Dendritic cell treated with granulocyte-macrophage colony-stimulating factor and Interleukin-4, amounts not matched to agents 40 ng/mL and 50 ng/mL, for 4 days (primary cell): ENCODE measurements around the gene COL23A1.

Experiments used
- H3K27ac Mint-ChIP-seq: one replicate; pipeline ENCODE4 v1.8.0; 2022; ENCODE audit warnings: mild to moderate bottlenecking, mixed read lengths
- H3K27me3 Mint-ChIP-seq: one replicate; pipeline ENCODE4 v1.8.0; 2022; ENCODE audit warnings: mild to moderate bottlenecking, mixed read lengths
- H3K36me3 Mint-ChIP-seq: one replicate; pipeline ENCODE4 v1.8.0; 2022; ENCODE audit warnings: low read depth, mixed read lengths
- H3K4me1 Mint-ChIP-seq: one replicate; pipeline ENCODE4 v1.8.0; 2022; ENCODE audit warnings: low read depth, mixed read lengths
- H3K4me3 Mint-ChIP-seq: one replicate; pipeline ENCODE4 v1.8.0; 2022; ENCODE audit warnings: mild to moderate bottlenecking, moderate library complexity, mixed read lengths
- H3K9me3 Mint-ChIP-seq: one replicate; pipeline ENCODE4 v1.8.0; 2022; ENCODE audit warnings: mixed read lengths
- intact Hi-C: fragments of 100-400 bp; cut with micrococcal nuclease; formaldehyde crosslinking; loops from one replicate; pipeline ENCODE4 v1.15.0; 2022

The COL23A1 gene

DNA sequence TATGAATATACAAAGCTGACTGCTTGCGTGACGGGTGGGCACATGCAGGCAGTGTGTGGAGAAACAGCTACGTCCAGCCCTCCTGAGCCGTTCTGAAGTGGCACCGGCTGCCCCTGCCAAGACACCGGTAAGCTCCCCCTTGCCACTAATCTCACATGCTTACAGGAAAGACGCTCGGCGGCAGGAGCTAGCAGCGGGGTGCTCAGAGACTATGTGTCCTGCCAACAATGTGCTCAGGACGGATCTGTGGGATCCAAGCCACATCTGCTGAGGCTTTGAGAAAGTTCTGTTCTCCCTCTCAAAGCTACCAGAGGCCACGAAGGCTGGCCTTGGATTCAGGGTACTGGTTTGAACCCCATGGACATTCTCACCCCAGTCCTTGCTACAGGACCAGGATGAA is 200.4 kb downstream of the COL23A1 start:
- Mint-ChIP-seq H3K9me3 (no peaks in the 10 kb centered on the region), H3K36me3 (no peaks in the 10 kb centered on the region), H3K4me1 (peaks cover 84% of the 10 kb centered on the region), H3K27ac (peak overlapping the region; percentile 30), H3K27me3 (peaks cover 5% of the 10 kb centered on the region), H3K4me3 (no peak overlapping the region)
- intact Hi-C loops, result no loop called here

DNA sequence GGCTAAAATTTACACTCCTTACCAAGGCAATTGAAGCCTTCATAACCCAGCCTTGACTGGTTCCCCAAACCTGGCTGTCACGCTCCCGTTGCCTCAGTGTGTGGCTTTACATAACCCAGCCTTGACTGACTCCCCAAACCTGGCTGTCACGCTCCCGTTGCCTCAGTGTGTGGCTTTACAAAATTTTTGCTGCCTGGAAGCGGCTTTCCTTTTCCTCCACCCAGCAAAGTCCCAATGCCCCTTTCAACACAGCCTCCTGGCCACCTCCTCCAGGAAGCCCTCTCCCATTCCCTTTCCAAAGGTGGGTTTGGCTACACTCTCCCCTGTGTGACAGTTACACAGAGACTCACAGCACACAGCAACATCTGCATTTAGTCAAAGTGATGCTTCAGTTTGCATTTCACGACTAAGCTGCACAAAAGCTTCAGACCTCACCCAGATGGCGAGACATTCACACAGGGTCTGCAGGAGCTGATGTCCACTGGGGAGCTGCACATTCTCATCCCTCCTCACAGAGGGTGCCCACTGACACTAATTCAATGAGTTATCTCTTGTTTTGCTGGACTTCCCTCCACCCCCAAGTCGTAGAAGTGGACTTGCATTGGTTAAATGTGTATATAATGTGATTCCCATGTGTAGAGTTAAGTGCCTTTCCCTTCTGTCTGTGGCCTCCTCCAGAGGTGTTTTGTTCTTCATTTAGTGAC is 201.0 kb downstream of the COL23A1 start:
- Mint-ChIP-seq H3K36me3 (no peaks in the 10 kb centered on the region), H3K27me3 (peaks cover 5% of the 10 kb centered on the region), H3K9me3 (no peaks in the 10 kb centered on the region), H3K4me1 (peaks cover 85% of the 10 kb centered on the region), H3K4me3 (no peak overlapping the region), H3K27ac (no peak overlapping the region)
- intact Hi-C loops, result no loop called here

DNA sequence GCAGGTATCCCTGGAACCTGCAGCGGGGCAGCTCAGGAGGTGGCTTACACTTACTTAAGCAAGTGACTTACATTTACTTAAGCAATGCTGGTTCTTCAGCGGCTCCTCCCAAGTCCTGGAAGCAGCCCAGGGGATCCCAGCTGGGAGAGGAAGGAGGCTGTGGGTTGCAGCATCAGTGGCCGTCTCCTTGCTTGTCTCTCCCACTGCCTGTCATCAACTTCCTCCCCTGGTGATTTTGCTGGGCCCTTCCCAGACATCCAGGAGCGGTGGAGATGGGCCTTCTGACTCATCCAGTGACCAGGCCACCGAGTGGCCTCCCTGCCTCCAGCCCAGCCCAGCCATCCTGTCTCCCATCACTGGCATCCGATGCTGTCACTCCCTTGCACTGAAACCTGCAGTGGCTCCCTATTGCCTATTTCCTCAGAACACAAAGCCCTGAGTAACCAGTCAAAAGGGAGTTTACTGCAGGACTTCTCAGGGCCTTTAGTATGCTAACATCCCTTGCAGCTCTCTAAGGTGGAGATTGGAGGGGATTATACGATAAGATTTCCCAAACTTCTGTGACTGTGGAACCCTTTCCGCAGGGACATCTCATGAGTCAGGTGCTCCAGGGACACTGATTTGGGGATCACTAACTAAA is 201.7 kb downstream of the COL23A1 start:
- Mint-ChIP-seq H3K4me3 (no peak overlapping the region), H3K4me1 (peaks cover 79% of the 10 kb centered on the region), H3K9me3 (no peaks in the 10 kb centered on the region), H3K27ac (no peak overlapping the region), H3K27me3 (peaks cover 11% of the 10 kb centered on the region), H3K36me3 (no peaks in the 10 kb centered on the region)
- intact Hi-C loops, result no loop called here

DNA sequence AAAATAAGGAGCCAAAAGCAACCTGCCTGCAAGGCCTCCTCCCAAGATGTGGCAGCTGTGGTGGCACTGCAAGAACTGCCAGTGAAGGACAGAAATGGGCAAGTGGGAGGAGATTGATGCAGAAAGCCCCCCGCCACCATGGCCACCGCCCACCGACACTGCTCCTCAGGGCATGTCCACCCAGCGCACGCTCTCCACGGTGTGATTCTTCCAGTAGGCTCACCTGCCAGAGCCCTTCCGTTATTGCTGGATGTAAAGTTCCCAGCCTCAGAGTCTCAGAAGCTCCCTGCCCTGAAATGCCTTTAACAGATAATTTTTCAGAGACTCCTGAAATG is 202.4 kb downstream of the COL23A1 start:
- Mint-ChIP-seq H3K27ac (no peak overlapping the region), H3K9me3 (no peaks in the 10 kb centered on the region), H3K4me1 (peaks cover 77% of the 10 kb centered on the region), H3K4me3 (no peak overlapping the region), H3K27me3 (peaks cover 12% of the 10 kb centered on the region), H3K36me3 (no peaks in the 10 kb centered on the region)
- intact Hi-C loops, result no loop called here

DNA sequence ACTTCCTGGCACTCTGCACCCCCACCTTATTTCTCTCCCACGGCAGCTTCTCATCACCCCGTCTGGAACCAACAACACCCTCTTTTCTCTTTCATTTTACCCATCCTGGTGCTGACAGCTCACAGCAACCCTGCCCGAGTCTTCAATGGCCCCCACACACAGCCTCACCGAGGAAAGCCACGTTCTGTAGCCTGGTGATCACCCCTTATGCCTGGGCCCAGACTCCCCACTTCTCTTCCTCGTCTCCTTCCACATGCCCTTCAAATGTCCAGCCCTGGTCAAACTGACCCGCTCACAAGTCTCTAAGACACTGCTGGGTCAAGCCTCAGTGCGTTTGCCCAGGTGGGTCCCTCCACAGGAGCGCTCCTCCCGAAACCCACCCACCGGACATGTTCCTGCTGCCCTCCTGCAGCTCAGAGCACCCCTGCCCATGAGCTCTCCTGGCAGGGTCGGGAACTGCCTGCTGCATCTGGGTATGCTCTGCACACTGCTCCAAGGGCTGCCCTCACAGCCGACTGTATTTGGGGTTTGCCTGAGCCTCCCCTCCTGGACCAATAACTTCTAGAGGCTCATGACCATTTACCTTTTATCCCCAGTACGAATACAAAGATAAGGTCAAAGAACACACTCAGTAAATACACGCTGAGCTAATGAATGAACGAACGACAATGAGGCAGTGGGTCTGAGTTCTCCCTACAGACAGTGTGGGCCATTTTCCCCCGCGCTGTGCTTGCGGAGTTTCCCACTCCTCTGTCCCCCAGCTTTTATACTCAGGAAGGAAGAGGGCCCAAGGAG is 202.9 kb downstream of the COL23A1 start:
- Mint-ChIP-seq H3K36me3 (no peaks in the 10 kb centered on the region), H3K4me1 (peaks cover 71% of the 10 kb centered on the region), H3K27me3 (peaks cover 12% of the 10 kb centered on the region), H3K4me3 (no peak overlapping the region), H3K27ac (no peak overlapping the region), H3K9me3 (no peaks in the 10 kb centered on the region)
- intact Hi-C loops, result no loop called here

DNA sequence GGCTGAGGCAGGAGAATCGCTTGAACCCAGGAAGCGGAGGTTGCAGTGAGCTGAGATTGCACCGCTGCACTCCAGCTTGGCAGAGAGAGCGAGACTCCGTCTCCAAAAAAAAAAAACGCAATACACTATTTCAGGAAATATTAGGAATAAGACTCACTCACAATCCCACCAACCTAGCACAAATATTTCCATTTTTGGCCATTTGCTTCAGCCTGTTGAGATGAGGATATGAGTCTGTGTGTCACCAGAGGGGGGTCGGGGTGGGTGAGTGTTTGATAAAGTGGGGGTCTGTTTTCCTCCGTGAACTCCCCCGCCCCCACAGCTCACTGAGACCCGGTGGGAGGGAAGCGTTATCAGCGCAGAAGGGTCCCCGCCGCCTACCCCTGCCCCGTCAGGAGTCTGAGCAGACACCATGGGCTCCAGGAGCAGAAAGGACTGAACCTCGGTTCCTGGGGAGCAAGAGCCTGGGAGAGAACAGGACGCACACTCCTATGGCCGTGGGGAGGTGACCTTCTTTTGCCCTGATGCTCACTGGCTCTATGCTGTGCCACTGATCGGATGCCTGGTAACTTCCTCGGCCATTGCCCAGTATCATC is 203.8 kb downstream of the COL23A1 start:
- no peak overlapping the region for H3K4me3 Mint-ChIP-seq
- peaks cover 12% of the 10 kb centered on the region for H3K27me3 Mint-ChIP-seq
- H3K9me3 Mint-ChIP-seq, result no peaks in the 10 kb centered on the region
- peaks cover 63% of the 10 kb centered on the region for H3K4me1 Mint-ChIP-seq
- intact Hi-C loops, result no loop called here
- H3K27ac Mint-ChIP-seq, result no peak overlapping the region
- no peaks in the 10 kb centered on the region for H3K36me3 Mint-ChIP-seq

DNA sequence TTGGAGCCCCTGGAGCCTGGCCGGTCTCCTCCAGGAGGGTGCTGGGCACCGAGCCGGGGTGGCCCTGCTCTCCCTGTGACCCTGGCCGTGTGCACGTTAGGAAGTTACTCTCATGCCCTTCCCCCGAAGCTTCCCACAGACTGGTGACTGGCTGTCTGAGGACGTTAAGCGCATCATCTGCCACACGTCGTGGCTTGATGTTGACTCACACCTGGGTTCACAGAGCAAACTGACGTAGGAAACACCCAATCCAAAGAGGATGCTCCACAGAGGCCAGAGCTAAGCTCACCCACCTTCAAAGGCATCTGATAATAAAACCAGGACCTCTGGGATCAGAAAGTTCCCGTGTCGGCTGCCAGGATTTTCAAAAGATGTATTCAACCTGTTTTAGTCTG is 204.7 kb downstream of the COL23A1 start:
- intact Hi-C loops, result no loop called here
- Mint-ChIP-seq H3K36me3 (no peaks in the 10 kb centered on the region), H3K9me3 (no peaks in the 10 kb centered on the region), H3K27me3 (peaks cover 12% of the 10 kb centered on the region), H3K4me3 (no peak overlapping the region), H3K27ac (peak overlapping the region; percentile 37), H3K4me1 (peaks cover 60% of the 10 kb centered on the region)

DNA sequence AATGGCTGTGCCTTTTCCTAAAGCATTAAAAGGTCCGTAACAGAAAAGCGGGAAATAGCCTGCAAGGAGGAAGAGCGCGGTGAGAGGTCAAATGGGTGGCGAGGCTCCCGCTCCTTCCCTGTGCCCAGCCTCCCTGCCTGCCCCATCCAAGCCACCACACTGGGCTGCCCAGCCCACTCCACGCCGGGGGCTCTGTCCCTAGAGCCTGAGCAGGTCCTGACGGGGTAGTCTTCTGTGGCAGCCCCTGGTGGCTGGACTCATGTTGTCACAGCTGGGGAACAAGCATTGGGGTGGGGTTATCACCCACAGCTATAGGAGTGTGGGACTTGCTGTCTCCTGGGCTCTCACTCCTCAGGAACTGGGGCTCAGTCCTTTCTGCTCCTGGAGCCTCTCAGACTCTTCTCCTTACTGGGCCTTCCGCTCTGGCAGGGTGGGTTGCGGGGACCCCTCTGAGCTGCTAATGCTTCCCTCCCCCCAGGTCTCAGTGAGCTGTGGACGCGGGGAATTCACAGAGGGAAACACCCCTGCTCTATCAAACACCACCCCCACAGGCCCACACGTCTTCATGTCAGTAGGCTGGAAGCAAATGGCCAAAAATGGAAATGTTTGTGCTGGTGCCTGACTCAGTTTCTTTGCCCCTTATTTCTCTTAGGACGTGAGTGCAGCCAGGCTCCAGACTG is 205.2 kb downstream of the COL23A1 start:
- intact Hi-C loops, result no loop called here
- Mint-ChIP-seq H3K4me1 (peaks cover 61% of the 10 kb centered on the region), H3K4me3 (no peak overlapping the region), H3K27ac (peak overlapping the region; percentile 37), H3K36me3 (no peaks in the 10 kb centered on the region), H3K27me3 (peaks cover 12% of the 10 kb centered on the region), H3K9me3 (no peaks in the 10 kb centered on the region)

DNA sequence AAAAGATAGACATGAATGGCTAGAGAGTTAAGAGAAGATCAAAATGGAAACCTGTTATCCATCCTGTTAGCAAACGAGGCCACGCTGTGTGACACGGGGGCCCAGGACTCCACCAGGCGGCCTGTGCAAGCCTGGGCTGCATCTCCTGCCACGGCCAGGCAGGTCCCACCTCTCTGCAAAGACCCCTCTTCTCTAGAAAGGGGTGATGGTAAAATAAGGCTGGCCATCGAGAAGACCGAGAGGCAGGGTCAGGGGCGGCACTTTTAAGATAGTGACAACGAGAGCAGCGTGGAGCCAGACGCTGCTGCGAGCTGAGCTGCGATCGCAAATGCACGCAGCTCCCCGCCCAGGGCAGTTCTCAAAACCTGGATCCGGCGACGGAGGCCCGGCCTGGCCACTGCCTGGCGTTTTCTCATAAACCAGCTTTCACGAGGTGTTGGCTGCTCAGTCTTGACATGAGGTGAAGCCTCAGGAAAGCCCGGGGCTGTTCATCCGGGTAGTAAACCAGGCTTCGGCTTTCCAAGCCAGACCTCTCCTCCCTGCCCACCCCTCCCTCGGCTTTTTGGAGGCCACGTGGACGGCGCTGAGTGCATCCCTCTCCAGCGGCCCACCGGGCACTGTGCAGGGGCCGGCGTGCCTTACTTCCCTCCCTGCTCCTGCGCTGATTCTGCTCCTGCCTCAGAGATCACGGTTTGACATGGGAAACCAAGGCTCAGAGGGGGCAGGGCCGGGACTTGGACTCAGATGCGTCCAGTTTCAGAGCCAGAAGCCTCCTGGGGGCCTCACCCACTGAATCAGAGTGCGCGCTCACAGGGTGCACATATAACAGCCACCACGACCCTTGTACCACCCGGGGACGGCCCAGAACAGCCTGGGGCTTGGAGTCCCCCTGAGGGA is 206.0 kb downstream of the COL23A1 start:
- Mint-ChIP-seq H3K27ac (peak overlapping the region; percentile 37), H3K4me3 (no peak overlapping the region), H3K27me3 (peaks cover 12% of the 10 kb centered on the region), H3K36me3 (no peaks in the 10 kb centered on the region), H3K9me3 (no peaks in the 10 kb centered on the region), H3K4me1 (peaks cover 54% of the 10 kb centered on the region)
- intact Hi-C loops, result no loop called here

DNA sequence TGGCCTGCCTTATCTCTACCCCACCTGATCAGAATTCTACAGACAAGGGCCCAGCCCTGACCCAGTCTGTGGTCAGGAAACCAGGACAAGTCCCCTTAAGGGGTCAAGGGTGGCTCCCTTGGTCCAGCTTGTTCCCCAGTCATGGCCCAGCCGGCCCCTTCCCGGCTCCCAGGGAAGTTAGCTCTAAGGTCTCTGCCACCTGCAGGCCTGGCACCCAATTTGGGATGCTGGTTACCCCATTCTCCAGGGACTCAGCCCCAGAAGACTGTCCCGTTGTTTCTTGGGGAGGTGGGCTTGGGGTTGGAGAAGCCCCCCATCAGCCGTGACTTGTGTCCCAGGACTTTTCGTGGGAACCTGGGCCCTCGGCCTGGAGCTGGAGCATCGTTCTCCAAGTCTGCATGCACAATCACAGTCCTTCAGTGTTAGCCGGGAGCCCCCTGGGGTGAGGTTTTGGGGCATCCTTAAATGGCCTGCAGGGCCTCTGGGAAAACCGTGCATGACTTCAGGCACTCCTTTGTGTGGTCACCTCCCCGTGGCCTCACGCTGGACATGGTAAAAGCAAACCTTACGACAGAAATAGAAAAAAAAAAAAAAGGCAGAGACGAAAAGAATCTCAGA is 206.8 kb downstream of the COL23A1 start:
- H3K4me1 Mint-ChIP-seq, result peaks cover 46% of the 10 kb centered on the region

DNA sequence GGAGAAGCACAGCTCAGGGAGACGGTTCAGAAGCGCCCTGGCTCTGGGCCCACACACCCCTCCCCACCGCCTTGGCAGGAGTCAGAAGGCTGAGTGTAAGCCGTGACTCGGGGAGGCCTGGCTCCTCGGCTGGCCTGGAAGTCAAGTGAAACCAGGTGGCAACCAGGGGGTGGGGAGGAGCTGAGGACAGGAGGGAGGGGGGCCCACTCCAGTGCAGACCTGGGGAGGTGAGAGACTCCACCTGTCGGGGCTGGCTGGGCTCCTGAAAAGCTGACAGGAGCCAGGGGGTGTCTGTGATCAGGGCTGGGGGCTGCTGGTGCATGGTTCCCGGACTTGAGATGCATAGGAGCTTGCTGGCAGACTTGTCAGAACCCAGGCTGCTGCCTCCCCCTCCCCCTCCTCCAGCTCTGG is 207.4 kb downstream of the COL23A1 start:
- H3K27ac Mint-ChIP-seq, result no peak overlapping the region
- intact Hi-C loops, result no loop called here
- H3K9me3 Mint-ChIP-seq, result no peaks in the 10 kb centered on the region
- H3K27me3 Mint-ChIP-seq, result peaks cover 12% of the 10 kb centered on the region
- no peaks in the 10 kb centered on the region for H3K36me3 Mint-ChIP-seq
- peaks cover 40% of the 10 kb centered on the region for H3K4me1 Mint-ChIP-seq
- no peak overlapping the region for H3K4me3 Mint-ChIP-seq

More for the DNA sequence above, 206.8 kb downstream of the COL23A1 start:
- intact Hi-C loops, result no loop called here
- no peaks in the 10 kb centered on the region for H3K9me3 Mint-ChIP-seq
- H3K27me3 Mint-ChIP-seq, result peaks cover 12% of the 10 kb centered on the region
- no peak overlapping the region for H3K4me3 Mint-ChIP-seq
- no peaks in the 10 kb centered on the region for H3K36me3 Mint-ChIP-seq
- no peak overlapping the region for H3K27ac Mint-ChIP-seq

DNA sequence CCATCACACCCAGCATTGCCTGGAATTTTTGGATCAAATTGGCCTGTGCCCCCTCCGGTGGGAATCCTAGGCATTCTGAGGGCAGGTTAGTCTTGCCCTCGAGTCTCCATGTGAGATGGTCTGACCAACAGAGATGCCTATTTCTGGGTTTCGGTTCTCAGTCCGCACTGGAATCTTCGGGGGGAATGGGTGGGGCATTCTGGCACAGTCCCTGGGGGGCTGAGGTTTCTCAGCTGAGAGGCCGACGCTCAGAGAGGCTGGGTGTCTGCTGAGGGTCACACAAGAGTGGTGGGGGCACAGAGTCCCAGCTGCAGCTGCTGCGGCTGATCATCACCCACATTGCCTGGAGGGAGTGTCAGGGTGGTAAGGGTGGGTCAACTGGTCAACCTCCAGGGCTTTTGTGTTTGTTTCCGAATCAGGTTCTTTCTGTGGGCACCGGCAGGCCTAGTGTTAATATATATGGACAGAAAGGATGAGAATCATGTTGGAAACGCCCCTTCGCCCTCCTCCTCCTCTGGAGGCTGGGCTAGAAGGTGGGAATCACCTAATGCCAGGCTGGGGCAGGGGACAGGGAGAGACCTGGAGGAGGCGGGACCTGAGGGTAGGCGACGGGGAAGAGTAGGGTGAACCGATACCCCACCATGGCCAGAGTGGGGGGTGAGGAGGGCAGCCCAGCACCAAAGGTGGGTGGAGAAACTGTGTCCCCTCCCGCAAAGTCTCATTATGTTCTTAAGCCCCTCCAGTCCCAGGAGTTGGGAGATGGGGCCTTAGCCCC is 208.1 kb downstream of the COL23A1 start:
- Mint-ChIP-seq H3K4me1 (peaks cover 40% of the 10 kb centered on the region), H3K27me3 (peaks cover 12% of the 10 kb centered on the region), H3K36me3 (no peaks in the 10 kb centered on the region), H3K9me3 (no peaks in the 10 kb centered on the region), H3K4me3 (no peak overlapping the region), H3K27ac (no peak overlapping the region)
- intact Hi-C loops, result no loop called here
